ENCODE measurements around the gene ZPBP2.
A peak's percentile ranks its signal among the peaks of the same experiment; 100 is the strongest.

The ZPBP2 gene

GRCh38 chr17:39916918-39917317 lies 48.9 kb downstream of the ZPBP2 start:
- no peak for DNase-seq

DNA sequence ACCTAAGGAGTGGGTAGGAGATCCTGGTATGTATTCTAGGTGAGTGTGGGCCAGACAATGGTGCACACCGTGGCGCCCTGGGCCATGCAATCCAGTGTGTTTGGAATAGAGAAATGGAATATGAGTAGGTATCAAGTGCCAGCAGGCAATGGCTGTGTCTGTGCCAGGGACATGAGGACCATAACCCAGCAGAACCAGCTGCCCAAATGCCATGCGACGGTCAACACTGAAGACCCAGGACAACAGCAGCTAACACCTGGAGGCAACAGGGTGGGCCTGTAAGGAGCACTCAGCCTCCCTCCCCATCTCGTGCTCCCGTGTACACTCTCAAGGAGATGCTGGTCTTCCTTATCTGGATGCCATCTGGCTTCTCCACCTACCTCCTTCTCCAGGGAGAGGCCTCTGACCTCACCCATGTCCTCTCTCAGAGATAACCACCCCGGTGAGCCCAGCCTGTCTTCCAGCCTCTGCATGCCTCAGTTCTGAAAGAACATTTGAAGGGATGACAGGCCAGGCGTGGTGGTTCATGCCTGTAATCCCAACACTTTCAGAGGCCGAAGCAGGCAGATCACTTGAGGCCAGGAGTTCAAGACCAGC lies 51.2 kb downstream of the ZPBP2 start:
- DNase-seq, result no peak

GRCh38 chr17:39920218-39921210 lies 52.5 kb downstream of the ZPBP2 start:
- no peak for DNase-seq

GRCh38 chr17:39921323-39921722 lies 53.3 kb downstream of the ZPBP2 start:
- DNase-seq, result no peak

DNA sequence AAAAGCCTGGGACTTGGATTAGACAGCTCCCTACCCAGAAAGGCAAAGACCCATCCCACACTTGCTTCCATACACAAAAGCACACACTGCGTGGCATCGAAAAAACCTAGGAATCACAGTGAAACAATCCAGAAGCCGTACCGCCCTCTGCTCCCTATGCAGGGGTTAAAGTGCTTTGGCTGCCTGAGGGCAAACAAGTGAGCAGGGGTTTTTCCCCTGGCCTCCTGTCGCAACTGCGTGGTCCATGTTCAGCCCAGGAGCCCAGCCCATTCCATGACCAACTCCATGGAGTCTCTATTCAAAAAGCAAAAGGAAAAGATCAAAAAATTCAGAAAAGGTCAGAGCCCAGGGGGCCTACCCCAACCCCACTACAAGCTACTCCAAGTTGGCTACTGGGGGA lies 54.0 kb downstream of the ZPBP2 start:
- DNase-seq, result no peak

- no peak for DNase-seq
Observed at GRCh38 chr17:39923230-39923629, 55.2 kb downstream of the ZPBP2 start.

GRCh38 chr17:39923836-39924690 lies 56.1 kb downstream of the ZPBP2 start:
- no peak for DNase-seq

GRCh38 chr17:39924691-39925055 lies 56.7 kb downstream of the ZPBP2 start:
- DNase-seq, result no peak

GRCh38 chr17:39925282-39926134 lies 57.5 kb downstream of the ZPBP2 start:
- no peak for DNase-seq

GRCh38 chr17:39926135-39926587 lies 58.2 kb downstream of the ZPBP2 start:
- DNase-seq, result no peak

DNA sequence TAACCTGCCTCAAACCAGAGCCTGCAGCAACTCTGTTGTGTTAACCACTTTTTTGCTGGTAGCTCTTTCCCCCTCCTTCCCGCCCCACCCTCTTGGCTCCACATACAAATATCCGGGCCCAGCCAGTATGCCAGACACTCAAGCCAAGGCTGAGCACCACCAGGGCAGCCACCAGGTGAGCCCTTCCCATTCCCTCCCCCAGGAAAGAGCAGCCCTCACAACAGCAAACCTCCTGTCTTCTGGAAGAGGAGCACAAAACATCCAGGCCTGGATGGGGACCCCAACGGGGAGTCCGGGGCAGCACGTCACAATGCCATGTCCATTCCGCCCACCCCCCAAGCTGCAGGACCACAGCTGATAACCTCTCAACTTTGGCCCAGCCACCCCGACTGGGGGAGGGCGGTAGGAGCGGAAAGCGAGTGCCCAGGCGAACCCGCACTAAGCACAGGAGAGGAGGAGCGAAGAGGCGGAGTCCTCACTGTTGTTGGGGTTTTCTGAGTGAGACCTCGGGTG lies 58.6 kb downstream of the ZPBP2 start:
- peak; percentile 40 for DNase-seq

Measured in right hindlimb (tissue), 1 donor.